HG03457 (cell line): Measurements from ENCODE around the gene ERRFI1.
"Not testable (repeated sequence)": the region's sequence is repeated elsewhere in the genome, so short reads cannot be mapped to it uniquely, and the experiment has no call there.

ENCODE experiments used
- ATAC-seq: cut with Tn5 transposase; IDR thresholded peaks from one replicate; pipeline ENCODE4 v1.9.1; 2021; ENCODE audit warnings: moderate number of reproducible peaks; ENCODE audit not compliant: unreplicated experiment

Gene ERRFI1

DNA sequence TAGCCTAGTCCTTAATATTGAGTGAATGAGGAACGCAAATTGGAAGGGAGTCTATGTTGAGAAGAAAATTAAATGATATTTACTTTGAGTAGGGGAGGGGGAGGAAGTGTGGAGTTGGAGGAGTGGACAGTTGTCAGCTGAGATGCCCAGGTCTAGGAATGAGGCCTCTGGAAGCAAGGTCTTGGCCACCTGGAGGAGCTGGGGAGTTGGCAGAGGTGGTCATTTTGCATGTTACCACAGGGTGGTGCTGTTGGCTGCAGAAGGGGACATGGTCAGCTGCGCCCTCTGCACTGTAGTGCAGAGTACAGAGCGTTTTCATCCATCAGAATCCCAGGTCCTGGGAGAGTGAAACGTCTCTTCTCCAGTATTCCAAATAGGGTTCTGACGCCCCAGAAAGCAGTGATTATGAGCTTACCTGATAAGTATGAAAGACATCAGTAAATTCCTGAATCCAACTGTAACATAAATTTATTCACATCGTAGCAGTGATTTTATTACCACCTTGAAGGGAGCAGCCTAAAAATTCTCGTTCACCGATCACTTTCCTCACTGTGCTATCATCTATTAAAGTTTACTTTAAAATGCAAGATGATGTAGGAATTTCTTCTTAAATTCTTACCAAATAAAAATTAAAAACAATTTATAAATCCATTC lies 50.8 kb downstream of the ERRFI1 start:
- no peak for ATAC-seq

DNA sequence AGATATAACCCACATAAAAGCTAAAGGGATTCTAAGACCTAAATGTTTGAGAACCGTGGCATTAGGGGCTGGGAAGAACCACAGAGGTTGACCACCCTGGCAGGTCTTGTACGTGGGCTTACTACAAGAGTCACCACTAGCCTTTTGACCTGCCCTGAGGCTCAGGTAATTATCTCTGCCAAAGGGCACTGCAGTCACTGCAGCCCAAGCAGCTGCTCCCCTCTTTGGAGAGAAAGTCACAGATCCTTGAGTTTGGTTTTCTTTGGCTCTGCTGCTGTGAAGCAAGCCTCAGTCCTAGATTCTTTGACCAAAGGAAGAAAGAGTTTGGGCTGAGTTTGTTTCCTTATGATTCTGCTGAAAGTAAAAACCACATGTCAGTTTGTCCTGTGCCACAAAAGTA lies 53.0 kb downstream of the ERRFI1 start:
- no peak for ATAC-seq

DNA sequence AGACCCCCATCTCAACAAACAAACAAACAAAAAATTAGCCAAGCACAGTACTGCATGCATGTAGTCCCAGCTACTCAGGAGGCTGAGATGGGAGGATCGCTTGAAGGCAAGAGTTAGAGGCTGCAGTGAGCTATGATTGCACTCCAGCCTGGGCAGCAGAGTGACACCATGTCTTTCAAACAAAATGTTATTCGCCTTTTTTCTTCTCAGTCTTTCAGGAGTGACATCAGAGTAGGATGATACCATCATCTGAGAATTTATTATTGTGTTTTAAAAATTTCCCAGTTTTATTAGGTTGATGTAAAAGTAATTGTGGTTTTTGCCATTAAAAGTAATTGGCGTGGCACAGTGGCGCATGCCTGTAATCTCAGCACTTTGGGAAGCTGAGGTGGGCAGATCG lies 53.8 kb downstream of the ERRFI1 start:
- ATAC-seq: no peak

DNA sequence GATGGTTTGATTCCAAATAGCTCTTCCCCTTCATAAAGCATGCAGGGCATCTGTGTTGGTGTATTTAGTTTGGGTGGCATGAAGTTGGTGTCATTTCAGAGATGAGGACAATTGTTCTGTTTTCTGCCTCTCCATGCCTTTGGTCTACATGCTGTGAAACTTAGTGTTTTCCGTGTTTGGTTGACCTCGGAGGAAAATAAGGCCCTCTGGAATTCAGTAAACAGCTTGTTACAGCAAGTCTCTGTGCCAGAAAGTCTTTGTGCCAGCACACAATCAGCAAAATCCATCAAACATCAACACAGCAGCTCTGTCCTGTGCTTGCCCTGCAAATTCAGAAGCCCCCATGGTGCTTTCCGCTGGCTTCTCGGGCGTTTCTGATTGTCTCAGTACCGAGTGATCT lies 55.1 kb downstream of the ERRFI1 start:
- no peak for ATAC-seq

DNA sequence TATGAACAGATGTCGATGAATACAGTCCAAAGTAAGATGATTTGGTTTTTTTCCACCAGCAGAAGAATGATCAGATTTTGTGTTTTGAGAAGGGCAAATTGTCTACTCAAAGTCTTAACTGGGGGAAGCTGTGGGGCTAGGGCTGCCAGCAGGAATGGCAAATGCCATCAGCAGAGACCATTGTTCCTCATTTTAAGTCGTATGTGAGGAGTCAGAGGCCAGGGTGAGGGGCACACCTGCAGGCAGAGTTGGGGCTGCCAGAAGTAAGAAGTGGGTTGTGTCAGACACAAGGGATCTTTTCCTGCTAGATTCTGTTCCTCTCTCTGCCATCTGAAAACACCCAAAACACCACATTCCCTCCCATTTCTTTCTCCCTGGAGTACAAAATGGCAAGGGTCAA lies 55.9 kb downstream of the ERRFI1 start:
- no peak for ATAC-seq

DNA sequence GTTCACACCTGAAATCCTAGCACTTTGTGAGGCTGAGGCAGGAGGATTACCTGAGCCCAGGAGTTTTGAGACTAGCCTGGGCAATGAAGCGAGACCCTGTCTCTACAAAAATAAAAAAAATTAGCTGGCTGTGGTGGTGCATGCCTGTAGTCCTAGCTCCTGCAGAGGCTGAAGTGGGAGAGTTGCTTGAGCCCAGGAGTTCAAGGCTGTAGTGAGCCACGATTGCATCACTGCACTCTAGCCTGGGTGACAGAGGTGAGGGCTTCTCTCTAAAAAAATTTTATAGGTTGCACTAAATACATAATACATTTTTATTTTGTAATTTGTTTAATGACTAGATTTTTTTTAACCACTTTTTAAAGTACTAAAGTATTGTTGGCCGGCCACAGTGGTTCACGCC lies 58.5 kb downstream of the ERRFI1 start:
- ATAC-seq: no peak

DNA sequence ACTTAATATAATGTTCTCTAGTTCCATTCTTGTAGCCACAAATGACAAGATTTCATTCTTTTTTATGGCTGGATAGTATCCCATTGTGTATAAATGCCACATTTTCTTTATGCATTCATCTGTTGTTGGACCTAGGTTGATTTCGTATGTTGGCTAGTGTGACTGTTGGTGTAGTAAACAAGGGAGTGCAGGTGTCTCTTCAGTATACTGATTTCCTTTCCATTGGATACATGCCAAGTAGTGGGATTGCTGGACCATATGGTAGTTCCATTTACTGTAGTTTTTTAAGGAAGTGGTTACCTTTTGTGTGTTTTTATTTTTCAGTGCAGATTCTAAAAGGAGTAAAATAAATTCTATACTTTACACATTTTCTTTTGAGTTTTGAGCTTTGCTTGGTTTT lies 58.9 kb downstream of the ERRFI1 start:
- no peak for ATAC-seq

DNA sequence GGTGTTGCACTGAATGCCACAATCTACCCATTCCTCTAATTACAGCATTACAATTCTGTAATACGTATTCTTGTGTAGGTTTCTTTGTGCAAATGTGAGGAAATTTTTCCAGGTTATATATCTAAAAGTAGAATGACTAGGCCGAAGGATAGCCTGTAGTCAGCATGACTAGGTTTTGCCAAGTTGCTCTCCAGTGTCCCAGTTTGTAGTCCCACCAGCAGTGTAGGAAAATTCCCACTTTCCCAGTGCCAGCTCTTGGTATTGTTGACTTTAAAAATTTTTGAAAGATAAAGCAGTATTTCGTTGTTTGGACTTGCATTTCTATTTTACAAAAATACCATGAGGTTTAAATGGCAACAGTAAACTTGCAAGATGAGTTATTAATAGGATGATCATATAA lies 61.6 kb downstream of the ERRFI1 start:
- no peak for ATAC-seq

DNA sequence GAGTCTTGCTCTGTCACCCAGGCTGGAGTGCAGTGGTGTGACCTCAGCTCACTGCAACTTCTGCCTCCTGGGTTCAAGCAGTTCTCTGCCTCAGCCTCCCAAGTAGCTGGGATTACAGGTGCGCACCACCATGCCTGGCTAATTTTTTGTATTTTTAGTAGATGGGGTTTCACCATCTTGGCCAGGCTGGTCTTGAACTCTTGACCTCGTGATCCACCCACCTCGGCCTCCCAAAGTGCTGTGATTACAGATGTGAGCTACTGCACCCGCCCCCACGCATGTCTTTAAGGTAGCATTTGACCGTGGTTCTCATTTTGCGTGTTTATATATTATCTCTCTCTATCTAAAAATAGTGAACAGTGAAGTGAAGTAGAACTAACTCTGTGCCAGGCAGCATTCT lies 62.3 kb downstream of the ERRFI1 start:
- not testable (repeated sequence) for ATAC-seq

DNA sequence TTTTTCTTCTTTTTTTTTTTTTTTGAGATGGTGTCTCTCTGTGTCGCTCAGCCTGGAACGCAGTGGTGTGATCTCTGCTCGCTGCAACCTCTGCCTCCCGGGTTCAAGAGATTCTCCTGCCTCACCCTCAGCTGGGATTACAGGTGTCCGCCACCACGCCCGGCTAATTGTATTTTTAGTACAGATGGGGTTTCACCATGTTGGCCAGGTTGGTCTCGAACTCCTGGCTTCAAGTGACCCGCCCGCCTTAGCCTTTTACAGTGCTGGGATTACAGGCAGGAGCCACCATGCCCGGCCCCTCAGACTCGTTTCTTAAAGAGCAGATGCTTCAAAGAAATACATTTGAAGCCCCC lies 62.8 kb downstream of the ERRFI1 start:
- ATAC-seq: not testable (repeated sequence)

DNA sequence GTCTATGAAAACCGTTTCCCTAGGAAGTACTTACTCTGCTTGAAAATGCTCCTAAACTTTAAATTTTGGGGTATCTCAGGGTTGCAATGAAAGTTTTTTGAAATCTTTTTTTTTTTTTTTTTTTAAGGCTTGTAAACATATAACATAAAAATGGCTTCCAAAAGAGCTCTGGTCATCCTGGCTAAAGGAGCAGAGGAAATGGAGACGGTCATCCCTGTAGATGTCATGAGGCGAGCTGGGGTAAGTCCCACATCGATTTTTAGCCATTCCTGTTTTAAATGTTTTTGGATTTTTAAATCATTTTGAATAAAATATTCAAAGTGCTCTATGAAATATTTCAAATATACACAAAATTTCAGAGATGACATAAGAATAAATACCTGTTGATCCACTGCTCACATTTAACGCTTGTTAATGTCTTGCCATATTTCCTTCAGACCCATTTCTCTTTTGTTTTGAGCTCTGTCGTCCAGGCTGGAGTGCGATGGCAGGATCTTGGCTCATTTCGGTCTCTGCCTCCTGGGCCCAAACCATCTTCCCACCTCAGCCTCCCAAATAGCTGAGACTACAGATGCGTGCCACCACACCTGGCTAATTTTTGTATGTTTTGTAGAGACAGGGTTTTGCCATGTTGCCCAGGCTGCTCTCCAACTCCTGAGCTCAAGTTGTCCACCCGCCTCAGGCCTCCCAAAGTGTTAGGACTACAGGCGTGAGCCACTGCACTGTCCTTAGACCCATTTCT lies 63.3 kb downstream of the ERRFI1 start:
- no peak for ATAC-seq

DNA sequence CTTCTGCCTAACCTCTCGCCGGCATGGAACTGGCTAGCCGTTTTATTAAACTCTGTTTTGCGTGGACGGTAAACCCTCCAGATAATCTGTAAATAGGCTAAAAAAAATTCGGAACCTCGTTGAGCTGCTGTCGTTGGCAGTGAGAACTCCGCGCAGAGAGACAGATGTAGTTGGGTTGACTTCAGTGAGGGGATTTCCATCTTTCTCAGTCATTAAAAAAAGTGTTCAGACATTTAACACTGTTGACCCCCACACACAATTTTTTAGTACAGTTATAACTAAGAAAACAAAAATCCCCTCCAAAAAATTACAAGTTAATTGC lies 64.1 kb downstream of the ERRFI1 start:
- ATAC-seq: peak; percentile 12
